BJ (cell line): ENCODE data around the gene SFXN1. TPM values are rescaled to one million over a fixed set of nuclear protein-coding genes. Genes with fewer than 3 reads are reported as not detected.
"Not testable (repeated sequence)": the region's sequence is repeated elsewhere in the genome, so short reads cannot be mapped to it uniquely, and the experiment has no call there.

Experiments used
- CTCF ChIA-PET: fragments of 350-600 bp; formaldehyde crosslinking; extraction: SDS; loops from one replicate; lab custom pipeline; 2021; ENCODE audit warnings: antibody characterized with exemption, inconsistent platforms; lab: Yijun Ruan, JAX
- POLR2A ChIA-PET: fragments of 300-600 bp; sonication (Branson Sonifier 250); formaldehyde crosslinking; extraction: SDS; loops from one replicate; lab custom pipeline; 2021; ENCODE audit warnings: antibody characterized with exemption; lab: Charles Lee
- DNase-seq: peaks from one replicate; pipeline ENCODE4 v3.0.0-alpha.2; 2011; ENCODE audit warnings: low read depth
- H3K27me3 ChIP-seq: 2 replicates; pipeline ENCODE4 v1.6.0; 2011; ENCODE audit warnings: low read length; ENCODE audit not compliant: control insufficient read depth, insufficient read depth
- H3K36me3 ChIP-seq: 2 replicates; pipeline ENCODE4 v1.5.1; 2011; ENCODE audit warnings: low read length; ENCODE audit not compliant: control insufficient read depth, insufficient read depth
- H3K4me3 ChIP-seq: 2 replicates; pipeline ENCODE4 v1.5.1; 2011; ENCODE audit warnings: low read depth, mild to moderate bottlenecking, control low read depth, low read length
- CTCF ChIP-seq: IDR thresholded peaks from 2 replicates; pipeline ENCODE4 v1.5.1; 2011; ENCODE audit warnings: low read depth, mild to moderate bottlenecking, control low read depth, inconsistent platforms, low read length, moderate library complexity; ENCODE audit not compliant: insufficient read depth
- polyA plus RNA-seq: library from polyadenylated mRNA; depleted of rRNA; stranded (reverse); fragments of >200 nt; gene quantifications from 2 replicates; pipeline ENCODE4 v1.2.3, GENCODE V29; 2011

The SFXN1 gene
- polyA plus RNA-seq, 1 experiment, result 89.9 TPM

DNA sequence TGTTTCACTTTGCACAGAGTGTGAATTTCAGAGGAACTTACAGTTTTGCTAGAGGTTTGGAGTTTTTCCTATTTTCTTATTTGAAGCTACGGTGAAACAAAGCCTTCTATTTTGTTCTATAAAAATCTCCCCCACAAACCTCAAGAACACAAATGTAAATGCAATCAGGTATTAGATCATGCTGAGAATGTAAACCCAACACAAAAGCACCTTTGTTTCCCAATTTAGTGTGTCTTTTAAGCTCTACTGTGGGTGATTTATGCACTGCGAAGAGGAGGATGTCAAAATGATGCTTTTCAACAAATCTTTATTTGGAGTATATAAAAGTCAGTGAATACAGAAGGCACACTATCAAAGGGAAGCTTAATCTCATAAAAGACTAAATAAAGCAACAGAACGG, 30.1 kb upstream of the SFXN1 start:
- Histone ChIP-seq H3K27me3 (peaks cover 3% of the 10 kb centered on the region), H3K36me3 (no peaks in the 10 kb centered on the region), H3K4me3 (no peak overlapping the region)
- DNase-seq, result no peak
- no peak for TF ChIP-seq CTCF
- POLR2A ChIA-PET, result no interaction called here
- CTCF ChIA-PET, result interaction anchor here (1.3 to 2.8 kb wide), 2 partner anchors 10 to 16 kb away, joined by 3 to 8 read pairs; no protein-coding TSS in a partner anchor

- no peak for DNase-seq
- H3K36me3 ChIP-seq, result no peaks in the 10 kb centered on the region
- peaks cover 1% of the 10 kb centered on the region for H3K27me3 ChIP-seq
- no peak overlapping the region for H3K4me3 ChIP-seq
- CTCF ChIA-PET, result interaction anchor here (0.7 kb wide), 1 partner anchor 13 kb away, joined by 4 read pairs; no protein-coding TSS in a partner anchor
- no peak for TF ChIP-seq CTCF
- POLR2A ChIA-PET, result no interaction called here
Measured at GRCh38 chr5:175452166-175452565, 26.2 kb upstream of the SFXN1 start.

- POLR2A ChIA-PET, result not testable (repeated sequence)
Measured at GRCh38 chr5:175454338-175454737, 24.0 kb upstream of the SFXN1 start.

DNA sequence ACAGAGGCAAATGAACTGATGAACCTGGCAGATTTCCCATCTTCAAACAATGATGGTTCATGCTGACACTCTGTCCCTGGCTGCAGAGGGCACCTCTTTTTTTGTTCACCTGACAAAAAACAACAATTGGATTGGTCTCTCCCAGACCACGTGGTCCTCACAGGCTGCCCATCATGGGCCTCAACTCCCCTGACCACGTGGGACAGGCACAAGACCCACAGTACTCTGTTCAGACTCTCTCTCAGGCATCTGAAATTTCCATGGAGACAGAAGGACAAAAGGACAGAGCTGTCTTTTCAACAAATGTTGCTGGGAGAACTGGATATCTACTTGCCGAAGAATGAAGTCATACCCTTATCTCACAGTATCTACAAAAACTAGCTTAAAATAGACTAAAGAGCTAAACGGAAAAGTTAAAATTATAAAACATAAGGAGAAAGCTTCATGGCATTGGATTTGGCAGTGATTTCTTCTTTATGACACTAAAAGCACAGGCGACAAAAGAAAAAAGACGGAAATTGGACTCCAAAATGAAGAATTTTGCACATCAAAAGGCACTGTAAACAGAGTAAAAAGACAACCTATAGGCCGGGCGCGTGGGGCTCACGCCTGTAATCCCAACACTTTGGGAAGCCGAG, 22.1 kb upstream of the SFXN1 start:
- DNase-seq, result no peak
- Histone ChIP-seq H3K27me3 (no peaks in the 10 kb centered on the region; the same call in 1 of the 2 replicates), H3K36me3 (no peaks in the 10 kb centered on the region), H3K4me3 (no peak overlapping the region)
- ChIA-PET CTCF (no interaction called here), POLR2A (no interaction called here)
- no peak for TF ChIP-seq CTCF

More at GRCh38 chr5:175454338-175454737, 24.0 kb upstream of the SFXN1 start:
- not testable (repeated sequence) for H3K36me3 ChIP-seq, DNase-seq, H3K27me3 ChIP-seq, H3K4me3 ChIP-seq
- CTCF ChIA-PET, result interaction anchor here (1.0 kb wide), 1 partner anchor 10 kb away, joined by 3 read pairs; the partner anchor contains the start of gene DRD1

- no peak for TF ChIP-seq CTCF
- H3K27me3 ChIP-seq, result no peaks in the 10 kb centered on the region; the same call in 1 of the 2 replicates
- ChIA-PET CTCF (no interaction called here), POLR2A (no interaction called here)
- DNase-seq, result no peak
- H3K4me3 ChIP-seq, result no peak overlapping the region
- no peaks in the 10 kb centered on the region for H3K36me3 ChIP-seq
Measured at GRCh38 chr5:175457466-175457865, 20.9 kb upstream of the SFXN1 start.
